Upper lobe of left lung (tissue), 4 donors: Measurements from ENCODE around the gene CHMP2A.

ENCODE experiments used
- POLR2A ChIP-seq, 4 donors: fragments of 450-650 bp; IDR thresholded peaks; one replicate each; pipeline ENCODE4 v1.5.1; 2016 to 2017; ENCODE audit warnings: antibody characterized with exemption in 4 of 4, mild to moderate bottlenecking in 2 of 4
- TF ChIP-seq, protein P1 (sequence below), 6 experiments: fragments of 450-650 bp in 4 of 6; fragments of 200-600 bp in 2 of 6; sonication (generic) in 2 of 6; IDR thresholded peaks; one replicate each; pipeline ENCODE4 v1.5.1; 2016 to 2019; ENCODE audit warnings: antibody characterized with exemption in 6 of 6

DNA sequence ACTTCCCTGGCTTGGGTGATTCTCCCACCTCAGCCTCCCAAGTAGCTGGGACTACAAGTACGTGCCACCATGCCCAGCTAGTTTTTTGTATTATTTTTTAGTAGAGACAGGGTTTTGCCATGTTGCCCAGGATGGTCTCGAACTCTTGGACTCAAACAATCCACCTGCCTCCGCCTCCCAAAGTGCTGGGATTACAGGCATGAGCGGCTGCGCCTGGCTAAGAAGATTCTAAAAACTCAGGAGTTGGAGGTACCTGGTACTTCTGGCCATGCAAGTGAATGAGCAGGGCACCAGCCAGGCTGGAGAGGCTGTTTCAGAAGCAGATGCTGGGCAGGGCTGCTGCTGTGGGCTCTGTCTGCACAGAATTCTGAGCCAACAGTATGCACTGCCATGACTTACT is 12.1 kb upstream of the CHMP2A start:
- TF ChIP-seq, protein P1, sequence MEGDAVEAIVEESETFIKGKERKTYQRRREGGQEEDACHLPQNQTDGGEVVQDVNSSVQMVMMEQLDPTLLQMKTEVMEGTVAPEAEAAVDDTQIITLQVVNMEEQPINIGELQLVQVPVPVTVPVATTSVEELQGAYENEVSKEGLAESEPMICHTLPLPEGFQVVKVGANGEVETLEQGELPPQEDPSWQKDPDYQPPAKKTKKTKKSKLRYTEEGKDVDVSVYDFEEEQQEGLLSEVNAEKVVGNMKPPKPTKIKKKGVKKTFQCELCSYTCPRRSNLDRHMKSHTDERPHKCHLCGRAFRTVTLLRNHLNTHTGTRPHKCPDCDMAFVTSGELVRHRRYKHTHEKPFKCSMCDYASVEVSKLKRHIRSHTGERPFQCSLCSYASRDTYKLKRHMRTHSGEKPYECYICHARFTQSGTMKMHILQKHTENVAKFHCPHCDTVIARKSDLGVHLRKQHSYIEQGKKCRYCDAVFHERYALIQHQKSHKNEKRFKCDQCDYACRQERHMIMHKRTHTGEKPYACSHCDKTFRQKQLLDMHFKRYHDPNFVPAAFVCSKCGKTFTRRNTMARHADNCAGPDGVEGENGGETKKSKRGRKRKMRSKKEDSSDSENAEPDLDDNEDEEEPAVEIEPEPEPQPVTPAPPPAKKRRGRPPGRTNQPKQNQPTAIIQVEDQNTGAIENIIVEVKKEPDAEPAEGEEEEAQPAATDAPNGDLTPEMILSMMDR (IDR thresholded peaks at IDR 0.05): no peak
- TF ChIP-seq POLR2A (IDR thresholded peaks at IDR 0.05): no peak
